Epithelial cell of proximal tubule (primary cell): Measurements from ENCODE around the gene DEAF1. TPM values are rescaled to one million over a fixed set of nuclear protein-coding genes. Genes with fewer than 3 reads are reported as not detected.

ENCODE experiments used
- DNase-seq: peaks from one replicate; pipeline ENCODE4 v3.0.0-alpha.2; 2011; ENCODE audit warnings: low read depth
- H3K4me3 ChIP-seq: 2 replicates; pipeline ENCODE4 v1.5.1; 2011; ENCODE audit warnings: low read depth, mild to moderate bottlenecking, low read length
- CTCF ChIP-seq: conservative IDR thresholded peaks from 2 replicates; pipeline ENCODE4 v1.5.1; 2012; ENCODE audit warnings: low read depth, mild to moderate bottlenecking, low read length
- total RNA-seq: library from RNA; depleted of rRNA; stranded (reverse); fragments of >200 nt; gene quantifications from 2 replicates; pipeline ENCODE4 v1.2.3, GENCODE V29; 2015

DEAF1 gene
- total RNA-seq, 1 donor from 2014 or later = 38.2 TPM

GRCh38 chr11:665704-666281, 29.2 kb downstream of the DEAF1 start:
- TF ChIP-seq CTCF = no peak
- DNase-seq = no peak
- H3K4me3 ChIP-seq = no peak overlapping the region

GRCh38 chr11:665062-665703, 29.8 kb downstream of the DEAF1 start:
- TF ChIP-seq CTCF = no peak
- H3K4me3 ChIP-seq = no peak overlapping the region
- DNase-seq = no peak

- TF ChIP-seq CTCF = peak; percentile 76
- DNase-seq = no peak
- H3K4me3 ChIP-seq = no peak overlapping the region
These were observed 32.2 kb downstream of the DEAF1 start for GRCh38 chr11:662689-663274.

GRCh38 chr11:660681-661444, 34.2 kb downstream of the DEAF1 start:
- H3K4me3 ChIP-seq = no peak overlapping the region
- DNase-seq = no peak
- TF ChIP-seq CTCF = no peak

- DNase-seq = no peak
- no peak overlapping the region for H3K4me3 ChIP-seq
- TF ChIP-seq CTCF = no peak
These were observed 34.7 kb downstream of the DEAF1 start for GRCh38 chr11:660281-660680.

- no peak for TF ChIP-seq CTCF
- no peak overlapping the region for H3K4me3 ChIP-seq
- DNase-seq = no peak
These were observed 35.4 kb downstream of the DEAF1 start for GRCh38 chr11:659532-660085.
